GM18868 (cell line): Measurements from ENCODE around the gene SPATS2.

Experiments used
- ATAC-seq: cut with Tn5 transposase; IDR thresholded peaks from one replicate; pipeline ENCODE4 v1.9.1; 2021; ENCODE audit warnings: mild to moderate bottlenecking, moderate library complexity; ENCODE audit not compliant: unreplicated experiment

SPATS2 gene

DNA sequence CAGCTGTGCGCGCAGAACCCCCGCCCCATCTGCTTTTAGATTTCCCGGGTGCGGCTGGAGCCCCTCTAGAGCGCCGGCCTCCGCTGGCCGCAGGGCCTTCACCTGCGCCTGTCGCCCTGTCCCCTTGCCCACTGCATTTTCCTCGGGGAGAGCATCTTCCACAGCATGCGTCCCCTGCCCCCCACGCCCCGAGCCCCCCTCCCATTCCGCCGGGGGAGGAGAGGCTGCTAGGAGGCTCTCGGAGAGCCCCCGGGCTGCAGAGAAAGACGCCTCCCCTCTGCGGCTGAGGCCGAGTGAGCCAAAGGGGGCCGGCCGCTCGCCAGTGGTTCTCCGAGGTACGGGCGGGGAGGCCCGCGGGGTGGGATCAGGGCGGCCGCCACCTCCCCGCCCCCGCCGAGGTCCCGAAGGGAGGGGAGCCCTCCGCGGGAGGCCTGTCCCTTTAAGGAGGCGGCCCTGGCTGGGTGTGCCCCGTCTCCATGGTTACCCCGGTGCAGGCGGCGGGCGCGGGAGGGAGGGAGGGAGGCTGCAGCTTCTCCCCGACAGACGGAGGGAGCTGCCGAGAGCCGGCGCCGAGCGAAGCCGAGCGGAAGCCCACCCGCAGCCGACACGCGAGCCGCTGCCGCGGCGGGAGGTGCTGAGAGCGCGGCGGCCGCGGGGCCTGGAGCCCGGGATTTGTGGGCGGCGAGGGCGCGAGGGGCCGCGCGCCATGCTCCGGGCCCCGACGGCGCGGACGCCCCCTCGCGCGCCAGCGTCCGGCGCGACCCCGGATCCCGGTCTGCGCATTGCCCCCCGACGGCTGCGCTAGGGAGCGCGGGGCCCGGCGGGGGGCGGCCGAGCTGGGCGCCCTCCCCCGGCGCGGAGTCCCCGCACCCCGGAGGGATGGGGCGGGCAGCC is 171.5 kb downstream of the SPATS2 start, which contains the start of gene KCNH3:
KCNH3 (plus strand) TSS at position 521 of the 894 bp plus-strand sequence. CDS start 387 bp downstream, outside the sequence.
- peak; percentile 74 for ATAC-seq

DNA sequence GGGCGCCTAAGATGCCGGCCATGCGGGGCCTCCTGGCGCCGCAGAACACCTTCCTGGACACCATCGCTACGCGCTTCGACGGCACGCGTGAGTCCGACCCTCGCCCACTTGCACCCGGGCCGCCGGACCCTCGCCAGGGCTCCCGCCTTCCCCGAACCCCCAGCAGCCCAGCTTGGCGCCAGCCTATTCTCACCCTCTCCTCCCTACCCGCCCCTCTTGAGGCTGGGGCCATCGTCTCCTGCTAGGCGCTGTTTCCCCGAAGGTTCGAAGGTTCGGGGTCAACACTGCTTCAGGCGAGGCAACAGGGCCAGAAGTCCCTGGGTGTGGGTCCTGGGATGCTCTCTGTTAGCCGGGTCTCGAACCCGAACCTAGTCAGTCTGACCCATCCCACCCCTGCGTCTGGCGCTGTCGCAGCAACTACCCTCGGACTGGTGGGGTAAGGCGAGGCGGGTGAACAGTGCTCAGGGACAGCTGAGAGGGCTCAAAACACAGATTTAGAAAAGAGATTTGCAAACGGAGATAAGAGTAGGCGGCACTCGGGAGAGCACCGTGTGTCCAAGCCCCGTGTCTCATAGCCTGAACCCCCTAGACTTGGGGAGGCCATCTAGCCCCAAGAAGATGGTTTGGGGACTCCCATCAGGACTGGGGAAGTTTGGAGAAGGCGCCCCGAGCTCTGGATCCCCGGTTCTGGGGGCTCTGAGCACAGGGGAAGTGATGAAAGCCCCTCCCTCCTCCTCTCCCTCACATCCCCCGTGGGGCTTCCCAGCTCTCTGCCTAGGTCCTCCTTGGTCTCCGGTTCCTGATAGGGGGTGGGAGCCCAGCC is 172.4 kb downstream of the SPATS2 start:
- no peak for ATAC-seq

DNA sequence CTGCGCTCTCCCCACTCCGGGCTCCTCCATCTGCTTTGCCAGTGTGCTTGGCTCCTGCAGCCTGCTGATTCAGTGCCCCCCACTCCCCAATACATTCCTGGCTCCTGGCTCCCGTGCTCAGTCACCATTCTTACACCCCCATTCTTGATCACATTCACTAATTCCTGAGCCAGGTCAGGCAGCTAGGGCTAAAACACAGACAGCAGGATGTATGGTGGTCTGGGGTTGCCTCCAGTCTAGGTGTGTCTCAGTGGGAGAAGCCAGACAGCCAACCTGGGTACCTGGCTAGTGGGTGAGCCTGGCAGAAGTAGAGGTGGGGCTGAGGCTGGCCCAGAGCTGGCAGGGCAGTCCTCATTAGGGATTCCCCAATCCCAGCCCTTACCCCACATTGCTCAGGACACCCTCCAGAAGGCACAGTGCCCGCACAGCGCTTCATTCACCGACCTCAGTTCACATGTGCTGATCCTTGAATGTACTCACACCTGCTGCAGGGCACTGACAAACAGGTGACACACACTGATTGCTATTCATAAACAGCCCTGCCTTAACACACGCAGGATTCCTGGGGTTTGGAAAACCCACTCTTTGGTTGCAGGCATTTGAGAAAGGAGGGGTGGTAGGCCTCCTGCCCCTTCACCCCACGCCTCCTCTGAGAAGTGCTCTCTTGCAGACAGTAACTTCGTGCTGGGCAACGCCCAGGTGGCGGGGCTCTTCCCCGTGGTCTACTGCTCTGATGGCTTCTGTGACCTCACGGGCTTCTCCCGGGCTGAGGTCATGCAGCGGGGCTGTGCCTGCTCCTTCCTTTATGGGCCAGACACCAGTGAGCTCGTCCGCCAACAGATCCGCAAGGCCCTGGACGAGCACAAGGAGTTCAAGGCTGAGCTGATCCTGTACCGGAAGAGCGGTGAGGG is 173.2 kb downstream of the SPATS2 start:
- ATAC-seq: no peak

DNA sequence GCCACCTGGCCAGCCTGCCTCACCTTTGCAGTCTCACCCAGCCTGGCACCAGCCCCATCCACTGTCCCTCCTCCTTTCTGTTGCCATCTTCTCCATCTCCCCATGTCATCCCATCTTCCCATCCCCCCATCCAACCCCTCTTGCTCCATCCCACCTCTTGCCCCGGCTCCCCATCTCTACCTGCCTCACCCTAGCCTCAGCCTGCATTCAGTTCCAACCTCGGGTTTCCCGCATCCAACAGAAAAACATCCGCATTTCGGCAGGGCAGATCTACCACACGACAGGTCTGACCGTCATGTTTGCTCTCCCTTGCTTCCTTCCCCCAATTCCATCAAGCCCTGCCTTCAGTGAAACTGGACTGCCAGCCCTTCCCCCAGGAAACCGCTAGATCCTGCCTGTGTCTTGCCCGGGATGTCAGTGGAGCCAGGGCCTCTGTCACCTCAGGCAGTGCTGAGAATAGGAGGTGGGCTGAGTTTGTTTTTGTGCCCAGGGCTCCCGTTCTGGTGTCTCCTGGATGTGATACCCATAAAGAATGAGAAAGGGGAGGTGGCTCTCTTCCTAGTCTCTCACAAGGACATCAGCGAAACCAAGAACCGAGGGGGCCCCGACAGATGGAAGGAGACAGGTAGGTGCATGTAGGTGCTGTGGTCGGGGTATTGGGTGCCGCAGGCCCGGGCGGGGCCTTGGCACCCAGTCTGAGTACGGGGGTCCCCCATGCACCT is 174.0 kb downstream of the SPATS2 start:
- ATAC-seq: no peak

DNA sequence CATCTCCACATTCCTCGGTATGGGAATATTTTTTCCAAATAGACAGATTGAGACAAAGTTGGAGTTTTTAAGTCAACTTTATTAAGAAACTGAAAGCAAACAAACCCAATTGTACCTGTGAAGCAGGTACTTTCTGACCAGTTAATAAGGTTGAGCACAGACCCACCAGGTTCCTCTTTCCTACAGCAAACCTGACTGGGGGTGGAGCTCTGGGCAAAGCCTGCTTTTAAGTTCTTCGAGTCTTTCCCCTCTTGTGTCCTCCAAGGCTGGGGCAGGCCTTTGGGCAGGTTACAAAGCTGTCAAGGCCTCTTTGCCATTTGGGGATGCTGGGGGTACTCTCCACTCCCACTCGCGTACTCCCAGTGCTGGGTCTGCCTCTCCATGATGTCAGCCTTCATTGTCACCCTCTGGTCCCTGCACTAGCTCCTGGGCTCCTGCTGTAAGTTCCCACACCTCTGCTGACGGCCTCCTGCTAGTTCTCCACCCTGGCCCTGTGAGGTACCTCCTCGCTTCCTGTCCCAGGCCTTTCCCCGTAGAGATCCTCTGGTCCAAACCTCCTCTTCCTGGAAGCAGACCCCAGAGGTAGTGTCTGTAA is 174.7 kb downstream of the SPATS2 start:
- no peak for ATAC-seq

DNA sequence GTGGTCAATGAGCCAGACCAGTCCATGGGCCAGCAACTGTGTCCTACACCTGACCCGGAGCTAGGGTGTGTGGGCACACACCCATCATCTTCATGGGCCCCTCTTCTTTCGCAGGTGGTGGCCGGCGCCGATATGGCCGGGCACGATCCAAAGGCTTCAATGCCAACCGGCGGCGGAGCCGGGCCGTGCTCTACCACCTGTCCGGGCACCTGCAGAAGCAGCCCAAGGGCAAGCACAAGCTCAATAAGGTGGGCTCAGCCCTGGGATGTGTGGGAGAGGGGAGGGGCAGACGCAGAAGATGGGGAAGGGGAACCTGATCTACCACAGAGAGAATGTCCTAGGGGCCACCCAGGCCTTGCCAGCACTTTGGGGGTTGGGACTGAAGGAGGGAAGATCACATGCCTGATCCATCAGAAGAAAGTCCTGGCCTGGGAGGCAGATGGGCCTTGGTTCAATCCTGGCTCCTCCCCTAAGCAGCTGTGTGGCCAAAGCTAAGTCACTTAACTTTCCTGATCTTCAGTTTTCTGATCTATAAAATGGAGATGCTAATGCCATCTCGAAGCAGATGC is 175.4 kb downstream of the SPATS2 start:
- ATAC-seq: no peak

DNA sequence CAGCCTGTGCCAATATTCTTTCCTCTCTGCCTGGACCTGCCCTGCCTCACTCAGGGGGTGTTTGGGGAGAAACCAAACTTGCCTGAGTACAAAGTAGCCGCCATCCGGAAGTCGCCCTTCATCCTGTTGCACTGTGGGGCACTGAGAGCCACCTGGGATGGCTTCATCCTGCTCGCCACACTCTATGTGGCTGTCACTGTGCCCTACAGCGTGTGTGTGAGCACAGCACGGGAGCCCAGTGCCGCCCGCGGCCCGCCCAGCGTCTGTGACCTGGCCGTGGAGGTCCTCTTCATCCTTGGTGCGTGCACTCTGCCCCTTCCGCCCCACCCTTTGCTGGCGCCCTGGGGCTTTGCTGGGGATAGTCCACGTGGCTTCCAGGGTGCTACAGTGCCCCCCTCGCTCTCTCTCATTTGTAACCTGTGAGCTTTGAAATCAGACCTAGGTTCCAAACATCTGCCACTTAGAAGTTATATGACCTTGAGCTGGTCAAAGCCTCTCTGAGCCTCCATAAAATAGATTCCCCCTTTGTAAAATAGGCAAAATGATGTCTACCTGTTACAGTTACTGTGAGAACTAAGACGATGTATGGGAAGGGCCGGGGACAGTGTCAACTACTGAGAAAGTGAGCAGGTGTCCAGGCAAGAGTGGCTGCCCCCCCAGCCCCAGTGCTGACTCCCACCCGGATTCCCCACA is 176.1 kb downstream of the SPATS2 start:
- ATAC-seq: no peak

DNA sequence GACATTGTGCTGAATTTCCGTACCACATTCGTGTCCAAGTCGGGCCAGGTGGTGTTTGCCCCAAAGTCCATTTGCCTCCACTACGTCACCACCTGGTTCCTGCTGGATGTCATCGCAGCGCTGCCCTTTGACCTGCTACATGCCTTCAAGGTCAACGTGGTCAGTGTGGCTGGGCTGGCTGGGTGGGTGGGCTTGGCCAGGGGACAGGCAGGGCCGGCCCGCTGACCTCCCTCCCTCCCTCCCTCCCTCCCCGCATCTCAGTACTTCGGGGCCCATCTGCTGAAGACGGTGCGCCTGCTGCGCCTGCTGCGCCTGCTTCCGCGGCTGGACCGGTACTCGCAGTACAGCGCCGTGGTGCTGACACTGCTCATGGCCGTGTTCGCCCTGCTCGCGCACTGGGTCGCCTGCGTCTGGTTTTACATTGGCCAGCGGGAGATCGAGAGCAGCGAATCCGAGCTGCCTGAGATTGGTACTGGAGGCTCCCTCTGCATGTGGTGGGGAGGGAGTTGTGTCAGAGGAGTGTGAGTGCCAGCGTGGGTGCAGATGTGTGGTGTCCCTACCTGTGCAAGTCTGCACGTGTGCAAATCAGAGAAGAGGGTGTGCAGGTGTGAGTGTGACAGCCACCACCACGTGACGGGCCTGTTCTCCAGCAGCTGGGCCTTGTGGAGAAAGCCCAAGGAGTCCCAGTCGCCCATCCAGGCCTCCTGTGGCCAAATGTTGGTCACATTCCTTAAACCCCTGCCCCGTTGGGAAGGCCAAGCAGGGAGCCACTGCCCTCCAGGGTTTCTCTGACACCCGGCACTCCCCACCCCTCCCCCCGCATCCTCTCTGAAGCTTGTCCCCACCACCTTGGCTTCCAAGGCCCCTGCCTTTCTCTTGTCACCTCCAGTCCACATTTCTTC is 176.9 kb downstream of the SPATS2 start:
- ATAC-seq: no peak

DNA sequence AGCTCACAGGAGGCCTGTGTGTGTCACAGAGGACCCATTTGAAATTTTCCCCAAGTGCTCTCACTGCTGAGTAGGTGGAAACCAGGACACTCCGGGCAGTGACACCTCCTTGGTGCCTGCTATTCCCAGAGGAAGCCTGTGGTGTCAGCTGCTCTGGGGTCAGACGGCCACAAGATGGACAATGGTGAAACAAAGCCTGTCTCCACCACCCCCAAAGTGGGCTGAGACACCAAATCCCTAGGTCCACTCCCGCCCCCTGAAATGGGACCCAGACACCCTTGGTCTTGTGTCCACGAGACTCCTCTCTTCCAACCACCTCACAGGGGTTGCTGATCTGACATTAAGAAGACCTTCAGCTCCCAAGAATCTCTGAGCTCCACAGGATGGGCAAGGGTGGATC is 178.6 kb downstream of the SPATS2 start:
- no peak for ATAC-seq

DNA sequence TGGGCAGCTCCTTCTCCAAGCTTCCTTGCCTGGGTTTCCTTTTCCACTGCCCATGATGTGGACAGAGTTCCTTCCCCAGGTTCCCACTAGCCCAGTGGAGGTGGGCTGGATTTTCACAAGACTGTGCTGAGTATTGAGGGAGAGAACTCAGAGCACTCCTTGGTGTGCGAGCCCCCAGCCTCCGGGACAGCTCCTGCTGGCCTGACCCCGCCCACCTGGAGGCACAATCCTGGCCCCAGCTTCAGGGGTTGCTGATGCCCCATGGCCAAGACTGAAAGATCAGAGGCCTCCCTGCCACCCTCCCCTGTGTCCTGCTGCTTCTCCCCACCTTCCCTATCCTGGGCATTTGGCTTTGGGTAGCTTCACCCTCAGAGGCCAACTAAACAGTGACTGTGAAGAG is 179.2 kb downstream of the SPATS2 start:
- ATAC-seq: no peak

DNA sequence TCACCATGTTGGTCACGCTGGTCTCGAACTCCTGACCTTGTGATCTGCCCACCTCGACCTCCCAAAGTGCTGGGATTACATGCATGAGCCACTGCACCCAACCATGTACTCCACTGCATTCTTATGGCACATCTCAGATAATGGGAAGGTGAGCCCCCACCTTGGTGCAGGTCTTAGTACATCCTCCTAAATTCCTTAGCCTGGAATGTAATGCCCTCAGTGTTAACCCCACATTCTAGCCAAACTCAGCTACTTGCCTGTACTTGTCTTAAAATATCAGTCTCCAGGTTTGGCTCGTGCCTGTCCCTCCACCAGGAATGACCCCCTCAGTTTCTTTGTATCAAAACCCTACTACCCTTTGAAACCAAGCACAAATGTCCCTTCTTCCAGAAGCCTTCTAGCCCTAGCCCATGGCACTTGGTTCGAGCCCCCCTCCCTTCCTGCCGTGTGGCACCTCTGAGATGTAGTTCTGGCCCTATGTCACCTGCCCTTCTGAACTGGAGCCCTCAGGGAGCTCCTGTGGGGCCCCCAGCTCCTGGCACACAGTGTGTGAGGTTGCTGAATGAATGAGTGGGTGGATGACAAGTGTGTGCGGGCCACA is 179.9 kb downstream of the SPATS2 start:
- no peak for ATAC-seq

DNA sequence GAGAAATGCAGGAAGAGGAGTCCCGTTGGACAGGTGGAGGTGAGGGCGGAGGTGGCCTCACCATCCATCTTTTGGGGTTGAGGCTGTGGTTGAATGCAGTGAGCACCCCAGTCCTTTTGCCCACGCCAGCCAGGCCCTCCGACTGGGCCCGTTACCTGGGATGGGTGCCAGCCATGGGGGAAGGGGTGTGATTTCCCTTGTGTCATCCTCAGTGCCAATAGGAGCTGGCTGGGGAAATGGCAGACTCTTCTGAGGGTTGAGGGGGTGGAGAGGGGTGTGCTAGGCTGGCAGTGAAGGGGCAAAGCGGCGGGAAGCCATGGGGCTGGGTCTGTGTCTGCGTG is 181.2 kb downstream of the SPATS2 start:
- no peak for ATAC-seq

DNA sequence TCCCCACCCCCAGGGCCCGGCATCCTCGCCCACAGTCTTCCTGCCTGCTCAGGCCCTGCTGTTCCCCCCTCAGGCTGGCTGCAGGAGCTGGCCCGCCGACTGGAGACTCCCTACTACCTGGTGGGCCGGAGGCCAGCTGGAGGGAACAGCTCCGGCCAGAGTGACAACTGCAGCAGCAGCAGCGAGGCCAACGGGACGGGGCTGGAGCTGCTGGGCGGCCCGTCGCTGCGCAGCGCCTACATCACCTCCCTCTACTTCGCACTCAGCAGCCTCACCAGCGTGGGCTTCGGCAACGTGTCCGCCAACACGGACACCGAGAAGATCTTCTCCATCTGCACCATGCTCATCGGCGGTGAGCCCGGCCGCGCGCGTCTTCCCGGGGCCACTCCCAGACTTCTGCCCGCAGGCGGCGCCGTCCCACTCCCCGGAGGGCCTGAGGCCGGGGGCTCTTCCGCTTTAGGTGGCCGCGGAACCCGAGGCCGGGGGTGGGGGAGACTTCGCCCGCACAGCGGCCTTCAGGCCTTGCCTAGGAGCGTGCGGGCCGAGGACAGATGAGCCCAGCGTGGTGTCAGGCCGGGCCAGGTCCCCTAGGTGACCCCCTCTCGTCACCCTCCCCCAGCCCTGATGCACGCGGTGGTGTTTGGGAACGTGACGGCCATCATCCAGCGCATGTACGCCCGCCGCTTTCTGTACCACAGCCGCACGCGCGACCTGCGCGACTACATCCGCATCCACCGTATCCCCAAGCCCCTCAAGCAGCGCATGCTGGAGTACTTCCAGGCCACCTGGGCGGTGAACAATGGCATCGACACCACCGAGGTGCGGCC is 181.8 kb downstream of the SPATS2 start:
- ATAC-seq: no peak

DNA sequence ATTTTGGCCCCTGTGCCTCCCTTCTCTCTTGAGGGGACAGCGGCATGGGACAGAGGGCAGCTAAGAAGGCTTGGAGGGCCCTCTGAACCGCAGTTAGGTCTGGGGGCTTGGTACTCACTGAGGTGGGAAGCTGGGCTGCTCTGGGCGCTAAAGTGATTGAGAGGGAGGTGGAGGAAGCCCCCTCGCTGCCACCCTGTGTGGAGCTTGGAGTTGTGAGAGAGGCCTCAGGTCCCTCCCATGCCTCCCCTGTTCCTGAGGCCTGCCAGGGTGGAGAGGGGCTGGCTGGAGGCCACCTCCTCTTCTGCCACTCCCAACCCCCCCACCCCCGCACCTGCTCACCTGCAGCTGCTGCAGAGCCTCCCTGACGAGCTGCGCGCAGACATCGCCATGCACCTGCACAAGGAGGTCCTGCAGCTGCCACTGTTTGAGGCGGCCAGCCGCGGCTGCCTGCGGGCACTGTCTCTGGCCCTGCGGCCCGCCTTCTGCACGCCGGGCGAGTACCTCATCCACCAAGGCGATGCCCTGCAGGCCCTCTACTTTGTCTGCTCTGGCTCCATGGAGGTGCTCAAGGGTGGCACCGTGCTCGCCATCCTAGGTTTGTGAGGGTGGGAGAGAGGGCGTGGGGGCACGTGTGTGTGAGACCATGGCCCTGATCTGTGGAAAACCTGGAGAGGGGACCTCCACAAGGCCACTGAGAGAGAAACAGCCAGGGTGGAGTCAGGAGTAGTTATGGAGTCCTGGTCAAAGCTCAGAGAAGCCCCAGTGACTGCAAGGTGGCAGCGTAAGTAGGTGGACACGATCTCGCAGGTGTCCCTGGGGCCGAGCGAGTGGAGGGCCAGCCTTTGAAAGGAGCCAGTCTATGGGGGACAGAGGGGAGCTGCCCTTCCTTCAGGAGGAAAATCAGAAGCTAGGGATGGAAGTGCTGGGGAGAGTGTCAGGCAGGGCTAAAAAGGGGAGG is 182.8 kb downstream of the SPATS2 start:
- no peak for ATAC-seq

DNA sequence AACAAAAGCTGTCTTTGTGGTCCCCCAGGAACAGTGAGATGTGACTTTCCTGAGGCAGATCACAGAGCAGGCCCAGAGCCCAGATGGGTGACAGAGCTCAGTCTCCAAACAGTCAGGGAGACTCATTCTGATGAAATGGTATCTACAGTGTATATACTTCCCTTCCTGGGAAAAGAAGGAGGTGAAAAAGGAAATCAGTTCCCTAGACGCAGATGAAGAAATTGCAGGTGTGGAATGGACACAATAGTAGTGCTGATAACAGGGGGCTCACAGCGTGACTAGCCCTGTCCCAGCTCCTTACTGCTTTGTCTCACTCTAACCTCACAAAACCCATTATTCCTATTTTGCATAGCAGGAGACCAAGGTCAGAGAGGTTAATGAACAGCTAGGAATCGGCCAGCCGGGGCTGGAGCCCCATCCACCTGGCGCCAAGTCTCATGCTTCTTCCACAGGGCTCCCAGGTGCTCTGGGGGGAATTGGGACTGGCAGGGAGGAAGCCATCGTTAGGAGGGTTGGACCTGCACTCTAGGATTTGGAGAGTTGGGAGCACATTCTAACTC is 183.5 kb downstream of the SPATS2 start:
- ATAC-seq: no peak
